NCI-H1694 treated with DMSO at 0.1 percent for 48 hours (cell line): ENCODE data around the gene SLC18A3.

ENCODE experiments used
- DNase-seq: peaks from one replicate; lab custom pipeline; 2025; lab: John Stamatoyannopoulos, UW

SLC18A3 gene

DNA sequence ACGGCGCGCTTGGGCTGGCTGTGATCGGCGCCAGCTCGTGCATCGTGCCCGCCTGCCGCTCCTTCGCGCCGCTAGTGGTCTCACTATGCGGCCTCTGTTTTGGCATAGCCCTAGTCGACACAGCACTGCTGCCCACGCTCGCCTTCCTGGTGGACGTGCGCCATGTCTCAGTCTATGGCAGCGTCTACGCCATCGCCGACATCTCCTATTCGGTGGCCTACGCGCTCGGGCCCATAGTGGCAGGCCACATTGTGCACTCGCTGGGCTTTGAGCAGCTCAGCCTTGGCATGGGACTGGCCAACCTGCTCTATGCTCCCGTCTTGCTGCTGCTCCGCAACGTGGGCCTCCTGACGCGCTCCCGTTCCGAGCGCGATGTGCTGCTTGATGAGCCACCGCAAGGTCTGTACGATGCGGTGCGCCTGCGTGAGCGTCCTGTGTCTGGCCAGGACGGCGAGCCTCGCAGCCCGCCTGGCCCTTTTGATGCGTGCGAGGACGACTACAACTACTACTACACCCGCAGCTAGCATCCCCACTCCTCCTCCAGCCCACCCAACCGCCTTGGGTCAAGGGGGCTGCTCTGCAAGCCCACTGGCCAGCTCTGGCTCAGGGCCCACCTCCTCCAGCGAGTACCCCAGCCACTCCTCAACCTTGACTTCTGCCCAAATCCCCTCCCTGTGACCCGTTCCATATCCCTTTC, 1.9 kb downstream of the SLC18A3 start:
- no peak for DNase-seq

GRCh38 chr10:49612513-49613164, 2.5 kb downstream of the SLC18A3 start:
- DNase-seq = no peak

- no peak for DNase-seq
These were observed 3.2 kb downstream of the SLC18A3 start for GRCh38 chr10:49613165-49613881.

GRCh38 chr10:49613882-49614241, 3.8 kb downstream of the SLC18A3 start, which contains the start of gene CHAT:
Gene CHAT, plus strand, starts transcription at chr10:49614037. Its CDS starts 153 bp downstream, at chr10:49614190.
- no peak for DNase-seq

DNA sequence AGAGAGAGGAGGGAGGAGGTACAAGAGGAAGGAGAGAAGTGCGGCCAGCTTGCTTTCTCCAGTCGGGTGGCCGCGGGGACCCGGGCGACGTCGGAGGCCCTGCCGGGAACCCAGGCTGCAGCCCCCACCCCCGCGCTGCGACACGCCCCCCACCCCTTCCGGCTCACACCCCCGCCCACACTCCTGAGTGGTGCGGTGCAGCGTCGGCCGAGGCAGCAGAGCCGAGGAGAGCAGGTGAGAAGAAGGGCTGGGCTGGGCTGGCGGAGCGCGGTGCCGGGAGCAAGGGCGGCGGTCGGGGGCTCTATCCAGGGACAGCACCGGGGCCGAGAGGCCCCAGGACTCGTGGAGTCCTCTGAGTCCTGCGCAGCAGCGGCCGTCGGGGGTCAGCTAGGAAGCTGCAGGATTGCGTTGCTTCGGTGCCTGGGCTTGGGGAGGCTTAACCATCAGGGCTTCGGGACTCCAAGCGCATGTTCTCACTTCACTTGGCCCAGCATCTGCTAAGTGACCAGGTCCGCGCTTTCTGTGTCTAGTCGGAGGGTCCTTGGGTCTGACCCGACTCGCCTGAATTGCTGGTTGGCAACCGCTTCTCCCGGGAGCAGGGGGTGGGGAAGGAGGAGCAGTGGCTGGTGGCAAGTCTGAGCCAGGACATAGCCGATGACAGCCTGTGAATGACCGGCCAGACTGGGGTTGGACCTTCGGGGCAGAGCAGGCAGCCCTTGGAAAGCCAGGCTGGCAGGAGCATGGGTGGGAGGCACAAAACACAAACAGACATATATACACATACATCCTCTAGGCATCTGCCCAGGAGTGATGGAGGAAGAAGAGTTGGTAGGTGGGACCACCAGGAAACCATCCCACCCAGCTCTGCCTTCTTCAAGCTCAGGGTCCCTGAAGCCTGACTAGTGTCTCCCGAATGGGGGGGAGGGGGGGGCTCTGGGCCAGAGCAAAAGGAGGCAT, 4.4 kb downstream of the SLC18A3 start:
- DNase-seq = no peak

- no peak for DNase-seq
These were observed 5.1 kb downstream of the SLC18A3 start for GRCh38 chr10:49615213-49615612.

DNA sequence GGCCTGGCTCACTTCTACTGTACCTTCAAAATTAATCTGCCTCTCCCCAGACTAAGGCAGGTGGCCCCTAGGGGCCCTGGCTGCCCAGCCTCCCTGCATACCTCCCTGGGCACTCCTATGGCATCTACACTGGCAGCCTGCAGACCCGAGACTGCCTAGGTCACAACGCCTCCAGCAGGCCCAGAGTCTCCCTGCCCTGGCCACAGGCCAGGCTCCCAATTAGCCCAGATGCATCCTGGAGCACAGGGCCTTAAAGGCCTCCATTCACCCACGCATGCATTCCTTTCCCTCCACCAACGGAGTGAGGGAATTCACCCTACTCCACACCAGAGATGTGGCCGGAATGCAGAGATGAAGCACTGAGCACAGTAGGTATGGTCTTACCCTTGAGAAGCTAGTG, 5.6 kb downstream of the SLC18A3 start:
- DNase-seq = no peak

DNA sequence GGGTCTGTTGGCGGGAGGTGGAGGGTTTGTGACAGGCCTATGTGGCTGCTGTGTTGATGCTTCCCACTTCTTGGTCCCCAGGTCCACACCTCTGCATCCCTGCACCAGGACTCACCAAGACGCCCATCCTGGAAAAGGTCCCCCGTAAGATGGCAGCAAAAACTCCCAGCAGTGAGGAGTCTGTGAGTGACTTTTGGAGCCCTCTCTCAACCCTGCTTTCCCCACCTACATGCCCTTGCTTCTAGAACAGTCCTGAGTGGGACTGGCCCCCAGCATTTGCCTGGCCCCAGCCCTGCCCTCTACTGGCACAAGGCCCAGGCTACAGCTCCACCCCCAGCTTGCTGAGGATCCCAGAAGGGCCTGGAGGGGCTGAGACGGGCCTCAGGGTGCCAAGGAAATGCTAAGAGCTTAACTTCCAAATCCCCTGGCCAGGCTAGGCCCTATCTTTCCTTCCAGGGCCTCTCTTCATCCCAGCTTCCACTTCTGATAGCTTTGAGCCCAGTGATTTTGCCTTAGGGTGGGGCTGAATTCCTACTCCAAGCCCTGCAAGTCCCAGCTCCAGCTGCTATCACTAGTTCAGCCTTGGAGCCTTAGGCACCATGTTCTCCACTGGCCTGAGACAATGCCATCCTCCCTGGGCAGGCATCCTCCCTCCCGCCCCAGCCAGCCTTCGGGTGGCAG, 6.5 kb downstream of the SLC18A3 start:
- DNase-seq = no peak

- no peak for DNase-seq
These were observed 7.3 kb downstream of the SLC18A3 start for GRCh38 chr10:49617121-49618020.

- DNase-seq = no peak
These were observed 8.7 kb downstream of the SLC18A3 start for GRCh38 chr10:49618821-49619220.

DNA sequence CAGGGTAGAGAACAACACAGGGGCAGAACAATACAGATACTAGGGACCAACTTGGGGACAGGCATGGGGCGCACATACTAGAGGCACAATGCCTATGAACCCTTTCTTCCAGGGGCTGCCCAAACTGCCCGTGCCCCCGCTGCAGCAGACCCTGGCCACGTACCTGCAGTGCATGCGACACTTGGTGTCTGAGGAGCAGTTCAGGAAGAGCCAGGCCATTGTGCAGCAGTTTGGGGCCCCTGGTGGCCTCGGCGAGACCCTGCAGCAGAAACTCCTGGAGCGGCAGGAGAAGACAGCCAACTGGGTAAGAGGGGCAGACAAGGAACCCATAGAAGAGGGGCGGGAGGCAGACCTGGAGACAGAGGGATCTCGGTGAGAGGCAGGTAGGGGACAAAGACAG, 9.5 kb downstream of the SLC18A3 start:
- peak; percentile 21 for DNase-seq

DNA sequence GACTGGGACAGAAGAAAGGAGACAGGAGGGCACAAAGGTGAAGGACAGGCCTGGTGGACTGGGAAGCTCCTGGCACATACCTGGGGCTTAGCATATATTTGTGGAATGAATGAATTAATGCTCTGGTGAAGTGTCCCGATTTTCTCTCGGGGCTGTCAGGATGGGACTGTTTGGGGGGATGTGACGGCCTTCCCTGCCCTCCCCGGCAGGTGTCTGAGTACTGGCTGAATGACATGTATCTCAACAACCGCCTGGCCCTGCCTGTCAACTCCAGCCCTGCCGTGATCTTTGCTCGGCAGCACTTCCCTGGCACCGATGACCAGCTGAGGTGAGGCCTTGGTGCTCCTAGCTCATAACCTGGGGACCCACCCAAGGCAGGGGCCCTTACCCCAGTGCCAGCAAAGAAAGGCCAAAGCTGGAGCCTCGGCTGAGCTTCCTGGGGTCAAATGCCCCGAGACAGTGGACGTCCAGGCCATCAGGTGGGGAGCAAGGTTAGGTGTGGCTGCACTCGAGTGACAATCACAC, 10.2 kb downstream of the SLC18A3 start:
- no peak for DNase-seq

- peak; percentile 90 for DNase-seq
These were observed 10.8 kb downstream of the SLC18A3 start for GRCh38 chr10:49620841-49621378.

GRCh38 chr10:49621561-49621960, 11.5 kb downstream of the SLC18A3 start:
- DNase-seq = no peak

GRCh38 chr10:49622426-49623425, 12.6 kb downstream of the SLC18A3 start:
- DNase-seq = no peak

- no peak for DNase-seq
These were observed 14.5 kb downstream of the SLC18A3 start for GRCh38 chr10:49624629-49625028.

DNA sequence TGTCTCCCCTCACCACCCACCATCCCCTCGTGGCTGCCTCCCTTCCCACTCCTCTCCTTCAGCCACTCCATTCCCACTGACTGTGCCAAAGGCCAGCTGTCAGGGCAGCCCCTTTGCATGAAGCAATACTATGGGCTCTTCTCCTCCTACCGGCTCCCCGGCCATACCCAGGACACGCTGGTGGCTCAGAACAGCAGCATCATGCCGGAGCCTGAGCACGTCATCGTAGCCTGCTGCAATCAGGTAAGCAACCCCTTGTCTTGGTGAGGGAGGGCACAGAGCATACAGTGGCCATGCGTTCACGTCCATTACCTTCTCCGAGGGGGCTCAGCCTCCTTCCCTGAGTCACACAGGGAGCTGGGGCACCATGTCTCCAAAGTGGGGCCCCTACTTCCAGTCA, 15.3 kb downstream of the SLC18A3 start:
- DNase-seq = no peak

GRCh38 chr10:49627038-49627437, 16.9 kb downstream of the SLC18A3 start:
- DNase-seq = no peak
